Mucosa of rectum (tissue), 2 donors: ENCODE results near the gene OSM.

Experiments
- H3K27ac ChIP-seq, 2 donors: one replicate each; pipeline ENCODE4 v1.7.0; 2013; ENCODE audit warnings: inconsistent platforms in 2 of 2, low read depth in 2 of 2, low read length in 2 of 2
- H3K27me3 ChIP-seq, 2 donors: one replicate each; pipeline ENCODE4 v1.7.0; 2013; ENCODE audit warnings: low read length in 2 of 2; ENCODE audit not compliant: control insufficient read depth in 2 of 2, insufficient read depth in 2 of 2
- H3K36me3 ChIP-seq, 2 donors: one replicate each; pipeline ENCODE4 v1.7.0; 2013; ENCODE audit warnings: low read length in 2 of 2; ENCODE audit not compliant: control insufficient read depth in 2 of 2, insufficient read depth in 2 of 2
- H3K4me1 ChIP-seq, 2 donors: one replicate each; pipeline ENCODE4 v1.7.0; 2013; ENCODE audit warnings: low read length in 2 of 2, mild to moderate bottlenecking in 1 of 2; ENCODE audit not compliant: control insufficient read depth in 2 of 2, insufficient read depth in 2 of 2
- H3K4me3 ChIP-seq, 2 donors: one replicate each; pipeline ENCODE4 v1.7.0; 2013; ENCODE audit warnings: low read length in 2 of 2
- H3K9ac ChIP-seq, 2 donors: one replicate each; pipeline ENCODE4 v1.7.0; 2013; ENCODE audit warnings: low read length in 2 of 2, low read depth in 1 of 2, mild to moderate bottlenecking in 1 of 2
- H3K9me3 ChIP-seq, 2 donors: one replicate each; pipeline ENCODE4 v1.7.0; 2013; ENCODE audit warnings: low read length in 2 of 2; ENCODE audit not compliant: control insufficient read depth in 2 of 2
- donor health status: healthy.
- donor health status: Normal muscosa, but diverticular disease.

The OSM gene

GRCh38 chr22:30308093-30308492 lies 41.4 kb upstream of the OSM start:
- Histone ChIP-seq H3K4me1 (peaks cover 88 to 93% of the 10 kb centered on the region in 2 donors), H3K9ac (no peak overlapping the region), H3K4me3 (no peak overlapping the region), H3K36me3 (peaks cover 0 to 9% of the 10 kb centered on the region in 2 donors), H3K9me3 (no peaks in the 10 kb centered on the region), H3K27ac (peak overlapping the region in 1 of 2 donors; percentile 34), H3K27me3 (no peaks in the 10 kb centered on the region)

GRCh38 chr22:30307041-30307574 lies 40.5 kb upstream of the OSM start:
- peaks cover 0 to 13% of the 10 kb centered on the region in 2 donors for H3K36me3 ChIP-seq
- H3K9me3 ChIP-seq: no peaks in the 10 kb centered on the region
- H3K9ac ChIP-seq: peak overlapping the region in 1 of 2 donors; percentile 23
- H3K4me1 ChIP-seq: peaks cover 88 to 93% of the 10 kb centered on the region in 2 donors
- H3K27ac ChIP-seq: peak overlapping the region; percentile 85 to 92
- no peak overlapping the region for H3K4me3 ChIP-seq
- no peaks in the 10 kb centered on the region for H3K27me3 ChIP-seq

GRCh38 chr22:30306627-30307011 lies 40.0 kb upstream of the OSM start:
- Histone ChIP-seq H3K4me1 (peaks cover 88 to 93% of the 10 kb centered on the region in 2 donors), H3K4me3 (no peak overlapping the region), H3K9ac (peak overlapping the region in 1 of 2 donors; percentile 35), H3K36me3 (peaks cover 0 to 15% of the 10 kb centered on the region in 2 donors), H3K27ac (peak overlapping the region; percentile 85 to 92), H3K27me3 (no peaks in the 10 kb centered on the region), H3K9me3 (no peaks in the 10 kb centered on the region)

GRCh38 chr22:30305906-30306626 lies 39.4 kb upstream of the OSM start:
- peak overlapping the region; percentile 36 to 48 for H3K9ac ChIP-seq
- H3K27ac ChIP-seq: peak overlapping the region; percentile 85 to 92
- H3K4me3 ChIP-seq: peak overlapping the region in 1 of 2 donors; percentile 58
- H3K36me3 ChIP-seq: peaks cover 3 to 21% of the 10 kb centered on the region in 2 donors
- no peaks in the 10 kb centered on the region for H3K9me3 ChIP-seq
- H3K4me1 ChIP-seq: peaks cover 83 to 90% of the 10 kb centered on the region in 2 donors
- H3K27me3 ChIP-seq: no peaks in the 10 kb centered on the region

- Histone ChIP-seq H3K4me1 (peaks cover 78 to 84% of the 10 kb centered on the region in 2 donors), H3K27me3 (no peaks in the 10 kb centered on the region), H3K9ac (peak overlapping the region; percentile 36 to 48), H3K4me3 (peak overlapping the region in 1 of 2 donors; percentile 58), H3K27ac (peak overlapping the region; percentile 85 to 92), H3K36me3 (peaks cover 7 to 26% of the 10 kb centered on the region in 2 donors), H3K9me3 (no peaks in the 10 kb centered on the region)
These were observed 38.9 kb upstream of the OSM start for GRCh38 chr22:30305519-30305905.

GRCh38 chr22:30304495-30305244 lies 38.0 kb upstream of the OSM start:
- Histone ChIP-seq H3K9ac (peak overlapping the region; percentile 35 to 36), H3K27ac (peak overlapping the region; percentile 85 to 92), H3K4me1 (peaks cover 69 to 76% of the 10 kb centered on the region in 2 donors), H3K36me3 (peaks cover 9 to 28% of the 10 kb centered on the region in 2 donors), H3K27me3 (no peaks in the 10 kb centered on the region), H3K9me3 (no peaks in the 10 kb centered on the region), H3K4me3 (peak overlapping the region in 1 of 2 donors; percentile 10)

GRCh38 chr22:30302810-30303138 lies 36.1 kb upstream of the OSM start:
- no peaks in the 10 kb centered on the region for H3K27me3 ChIP-seq
- H3K27ac ChIP-seq: peak overlapping the region; percentile 80 to 92
- H3K36me3 ChIP-seq: peaks cover 17 to 44% of the 10 kb centered on the region in 2 donors
- H3K4me3 ChIP-seq: no peak overlapping the region
- H3K4me1 ChIP-seq: peaks cover 70 to 71% of the 10 kb centered on the region in 2 donors
- H3K9me3 ChIP-seq: no peaks in the 10 kb centered on the region
- peak overlapping the region; percentile 35 to 56 for H3K9ac ChIP-seq

GRCh38 chr22:30301995-30302809 lies 35.6 kb upstream of the OSM start:
- Histone ChIP-seq H3K36me3 (peaks cover 22 to 50% of the 10 kb centered on the region in 2 donors), H3K4me1 (peaks cover 67 to 70% of the 10 kb centered on the region in 2 donors), H3K9ac (peak overlapping the region; percentile 35 to 56), H3K4me3 (peak overlapping the region in 1 of 2 donors; percentile 9), H3K27me3 (no peaks in the 10 kb centered on the region), H3K27ac (peak overlapping the region; percentile 80 to 92), H3K9me3 (no peaks in the 10 kb centered on the region)

- no peaks in the 10 kb centered on the region for H3K27me3 ChIP-seq
- H3K4me1 ChIP-seq: peaks cover 38 to 41% of the 10 kb centered on the region in 2 donors
- H3K9me3 ChIP-seq: no peaks in the 10 kb centered on the region
- no peak overlapping the region for H3K9ac ChIP-seq
- no peak overlapping the region for H3K27ac ChIP-seq
- peaks cover 38 to 76% of the 10 kb centered on the region in 2 donors for H3K36me3 ChIP-seq
- H3K4me3 ChIP-seq: no peak overlapping the region
These were observed 32.7 kb upstream of the OSM start for GRCh38 chr22:30299322-30299721.
